Stimulated activated CD8-positive, alpha-beta memory T cell treated with anti-CD3 and anti-CD28 coated beads, Interleukin-7, amount 100 ng/mL, for 24 hours (primary cell): ENCODE results near the gene PITX3.
"Not testable (repeated sequence)": the region's sequence is repeated elsewhere in the genome, so short reads cannot be mapped to it uniquely, and the experiment has no call there.

Source experiments
- DNase-seq: peaks from one replicate; pipeline ENCODE4 v3.0.0-alpha.2; 2020; ENCODE audit warnings: low read depth

Gene PITX3

GRCh38 chr10:102255404-102255803 is 14.1 kb upstream of the PITX3 start:
- DNase-seq, result no peak

GRCh38 chr10:102254426-102254825 is 13.1 kb upstream of the PITX3 start:
- DNase-seq, result no peak

GRCh38 chr10:102252508-102252907 is 11.2 kb upstream of the PITX3 start:
- DNase-seq, result not testable (repeated sequence)

GRCh38 chr10:102247734-102248133 is 6.4 kb upstream of the PITX3 start:
- DNase-seq, result no peak

GRCh38 chr10:102246261-102246660 is 4.9 kb upstream of the PITX3 start:
- no peak for DNase-seq

- DNase-seq, result no peak
These were observed 4.6 kb upstream of the PITX3 start for GRCh38 chr10:102245932-102246251.

- DNase-seq, result peak; percentile 68
These were observed 4.0 kb upstream of the PITX3 start, which contains the start of gene GBF1 for GRCh38 chr10:102245082-102245931. Gene GBF1 (plus strand): TSS chr10:102245532. CDS start chr10:102258939, 13,407 bp downstream.

GRCh38 chr10:102243309-102243708 is 2.0 kb upstream of the PITX3 start:
- no peak for DNase-seq

GRCh38 chr10:102242118-102242485 is 790 bp upstream of the PITX3 start:
- no peak for DNase-seq

GRCh38 chr10:102241032-102241443 is 274 bp downstream of the PITX3 start:
- DNase-seq, result no peak

GRCh38 chr10:102240467-102241031 is 763 bp downstream of the PITX3 start:
- no peak for DNase-seq

- DNase-seq, result no peak
These were observed 3.5 kb downstream of the PITX3 start for GRCh38 chr10:102237711-102238252.

GRCh38 chr10:102236006-102236405 is 5.3 kb downstream of the PITX3 start:
- DNase-seq, result no peak

GRCh38 chr10:102235598-102235920 is 5.8 kb downstream of the PITX3 start:
- no peak for DNase-seq

- DNase-seq, result no peak
These were observed 6.3 kb downstream of the PITX3 start for GRCh38 chr10:102234888-102235597.

GRCh38 chr10:102233997-102234396 is 7.3 kb downstream of the PITX3 start:
- DNase-seq, result no peak

GRCh38 chr10:102231357-102232318 is 9.7 kb downstream of the PITX3 start:
- peak; percentile 56 for DNase-seq

- DNase-seq, result no peak
These were observed 10.4 kb downstream of the PITX3 start for GRCh38 chr10:102230861-102231356.

- no peak for DNase-seq
These were observed 10.9 kb downstream of the PITX3 start for GRCh38 chr10:102230264-102230860.

GRCh38 chr10:102229810-102230263 is 11.5 kb downstream of the PITX3 start:
- DNase-seq, result peak; percentile 71

GRCh38 chr10:102227050-102227449 is 14.3 kb downstream of the PITX3 start:
- no peak for DNase-seq
